GM23338 (cell line): ENCODE data around the gene PDYN. TPM values are rescaled to one million over a fixed set of nuclear protein-coding genes. Genes with fewer than 3 reads are reported as not detected.

Experiments
- ATAC-seq: fragments of 200-7000 bp; cut with Tn5 transposase; 3 replicates; pipeline ENCODE4 v1.9.1; 2020
- DNase-seq: peaks from one replicate; pipeline ENCODE4 v3.0.0-alpha.2; 2015; ENCODE audit warnings: low spot score
- H2AFZ ChIP-seq: fragments of 200-600 bp; sonication (generic); 2 replicates; pipeline ENCODE4 v1.8.0; 2016; ENCODE audit warnings: antibody characterized with exemption, mild to moderate bottlenecking, moderate library complexity
- H3F3A ChIP-seq: fragments of 200-600 bp; sonication (generic); replicated peaks from 2 replicates; pipeline ENCODE4 v1.8.0; 2017; ENCODE audit warnings: antibody characterized with exemption, mixed run types, low read depth
- H3K27ac ChIP-seq: fragments of 200-600 bp; sonication (generic); 2 replicates; pipeline ENCODE4 v1.6.1; 2016; ENCODE audit warnings: low read depth
- H3K27me3 ChIP-seq: fragments of 200-600 bp; sonication (generic); 2 replicates; pipeline ENCODE4 v1.8.0; 2016; ENCODE audit warnings: mild to moderate bottlenecking, mixed run types, moderate library complexity; ENCODE audit not compliant: insufficient read depth
- H3K36me3 ChIP-seq: fragments of 200-600 bp; sonication (generic); 2 replicates; pipeline ENCODE4 v1.8.0; 2016; ENCODE audit warnings: mild to moderate bottlenecking; ENCODE audit not compliant: insufficient read depth
- H3K4me1 ChIP-seq: fragments of 200-600 bp; sonication (generic); 2 replicates; pipeline ENCODE4 v1.8.0; 2016; ENCODE audit warnings: mild to moderate bottlenecking, moderate library complexity; ENCODE audit not compliant: insufficient read depth
- H3K4me2 ChIP-seq: fragments of 200-600 bp; sonication (generic); 2 replicates; pipeline ENCODE4 v1.7.1; 2017; ENCODE audit warnings: mixed run types
- H3K4me3 ChIP-seq: fragments of 200-600 bp; sonication (generic); 2 replicates; pipeline ENCODE4 v1.6.1; 2016; ENCODE audit warnings: mixed run types
- H3K79me2 ChIP-seq: fragments of 200-600 bp; sonication (generic); replicated peaks from 2 replicates; pipeline ENCODE4 v1.8.0; 2017; ENCODE audit warnings: mild to moderate bottlenecking; ENCODE audit not compliant: insufficient read depth
- H3K9me2 ChIP-seq: fragments of 200-600 bp; sonication (generic); 2 replicates; pipeline ENCODE4 v1.8.0; 2017; ENCODE audit not compliant: insufficient read depth
- H4K20me1 ChIP-seq: fragments of 200-600 bp; sonication (generic); replicated peaks from 2 replicates; pipeline ENCODE4 v1.8.0; 2017; ENCODE audit warnings: mild to moderate bottlenecking; ENCODE audit not compliant: insufficient read depth
- H3K27ac Mint-ChIP-seq: 2 replicates; pipeline ENCODE4 v1.8.0; 2020; ENCODE audit warnings: inconsistent platforms, mild to moderate bottlenecking, moderate library complexity, mixed read lengths
- H3K27me3 Mint-ChIP-seq: 3 replicates; pipeline ENCODE4 v1.8.0; 2022; ENCODE audit warnings: low read depth, mild to moderate bottlenecking, moderate library complexity, mixed read lengths, inconsistent platforms; ENCODE audit not compliant: insufficient read depth, poor library complexity
- H3K36me3 Mint-ChIP-seq: 3 replicates; pipeline ENCODE4 v1.8.0; 2021; ENCODE audit warnings: low read depth, mild to moderate bottlenecking, inconsistent platforms, moderate library complexity, mixed read lengths
- H3K4me1 Mint-ChIP-seq: 3 replicates; pipeline ENCODE4 v1.8.0; 2020; ENCODE audit warnings: mild to moderate bottlenecking, inconsistent platforms, mixed read lengths
- H3K4me3 Mint-ChIP-seq: 3 replicates; pipeline ENCODE4 v1.8.0; 2021; ENCODE audit warnings: moderate library complexity, mild to moderate bottlenecking, inconsistent platforms, mixed read lengths
- H3K9me3 Mint-ChIP-seq: 3 replicates; pipeline ENCODE4 v1.8.0; 2020; ENCODE audit warnings: moderate library complexity, mild to moderate bottlenecking, inconsistent platforms, mixed read lengths
- CREB1 ChIP-seq: fragments of 250-450 bp; sonication (Bioruptor Pico); IDR thresholded peaks from 2 replicates; pipeline ENCODE4 v1.5.0; 2020; ENCODE audit warnings: low read depth, mild to moderate bottlenecking, moderate library complexity
- EZH2 ChIP-seq: fragments of 200-600 bp; sonication (generic); IDR thresholded peaks from one replicate; pipeline ENCODE4 v1.8.0; 2017; ENCODE audit warnings: antibody characterized with exemption, mild to moderate bottlenecking, low read depth; ENCODE audit not compliant: unreplicated experiment
- EZH2phosphoT487 ChIP-seq: fragments of 200-600 bp; sonication (generic); IDR thresholded peaks from one replicate; pipeline ENCODE4 v1.8.1; 2018; ENCODE audit warnings: antibody characterized with exemption; ENCODE audit not compliant: unreplicated experiment
- JUNB ChIP-seq: IDR thresholded peaks from one replicate; pipeline ENCODE4 v1.6.1; 2016; ENCODE audit warnings: antibody characterized with exemption; ENCODE audit not compliant: unreplicated experiment
- NANOG ChIP-seq: IDR thresholded peaks from 2 replicates; pipeline ENCODE4 v1.6.1; 2016; ENCODE audit warnings: antibody characterized with exemption, borderline replicate concordance
- POLR2AphosphoS5 ChIP-seq: IDR thresholded peaks from 2 replicates; pipeline ENCODE4 v1.6.1; 2016; ENCODE audit warnings: antibody characterized with exemption, low read depth
- STAT1 ChIP-seq: IDR thresholded peaks from one replicate; pipeline ENCODE4 v1.6.1; 2016; ENCODE audit warnings: antibody characterized with exemption; ENCODE audit not compliant: unreplicated experiment
- ZNF114 ChIP-seq: fragments of 250-450 bp; sonication (Bioruptor Pico); IDR thresholded peaks from 2 replicates; pipeline ENCODE4 v1.5.0; 2020; ENCODE audit warnings: mild to moderate bottlenecking, moderate library complexity
- ZNF331 ChIP-seq: fragments of 250-450 bp; sonication (Bioruptor Pico); IDR thresholded peaks from 2 replicates; pipeline ENCODE4 v1.5.0; 2020; ENCODE audit warnings: low read depth, mild to moderate bottlenecking, moderate library complexity
- polyA plus RNA-seq: library from polyadenylated mRNA; unstranded; fragments of >200 nt; fragmentation: Nextera tagmentation; extraction: Ambion mirVana; gene quantifications from 2 replicates; pipeline ENCODE4 v1.2.1, GENCODE V29; 2016
- total RNA-seq: library from RNA; depleted of rRNA; stranded (reverse); fragments of >200 nt; shearing (Covaris generic); gene quantifications from 2 replicates; pipeline ENCODE4 v1.2.3, GENCODE V29; 2014
- TF ChIP-seq, protein P1 (sequence below): fragments of 250-450 bp; sonication (Bioruptor Pico); IDR thresholded peaks from 2 replicates; pipeline ENCODE4 v1.5.0; 2020; ENCODE audit warnings: mild to moderate bottlenecking, moderate library complexity
- TF ChIP-seq, protein P2 (sequence below): IDR thresholded peaks from one replicate; pipeline ENCODE4 v1.6.1; 2018; ENCODE audit warnings: antibody characterized with exemption; ENCODE audit not compliant: unreplicated experiment
- TF ChIP-seq, protein P3 (sequence below), 2 experiments: fragments of 200-600 bp in 1 of 2; sonication (generic) in 1 of 2; conservative IDR thresholded peaks; 2 replicates each; pipeline versions ENCODE4 v1.5.1 to v1.6.1; 2016 to 2017; ENCODE audit warnings: antibody characterized with exemption in 2 of 2, low read depth in 2 of 2, mild to moderate bottlenecking in 2 of 2, moderate library complexity in 1 of 2
- TF ChIP-seq, protein P4 (sequence below): IDR thresholded peaks from 2 replicates; pipeline ENCODE4 v1.6.1; 2016; ENCODE audit warnings: antibody characterized with exemption

PDYN gene
- total and polyA plus RNA-seq, 2 experiments from 2014 or later: 0.21 to 0.24 TPM

DNA sequence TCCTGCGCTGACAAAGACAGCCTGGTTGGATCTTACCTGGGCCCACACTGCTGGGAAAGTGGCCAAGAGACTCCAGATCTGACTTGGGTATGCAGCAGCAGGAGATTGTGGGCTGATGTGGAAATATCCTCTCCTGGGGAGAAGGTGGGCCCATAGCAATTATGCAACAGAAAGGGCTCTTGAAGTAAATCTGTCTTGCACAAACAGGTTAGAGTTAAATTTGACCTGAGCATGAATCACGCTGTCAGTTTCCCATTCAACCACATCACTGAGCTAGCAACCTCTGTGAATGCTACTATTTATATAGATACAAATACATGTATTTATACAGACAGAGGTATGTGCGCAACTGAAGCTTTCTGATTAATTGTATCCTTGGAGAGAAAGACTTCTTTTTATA, 28.3 kb upstream of the PDYN start:
- no peak overlapping the region for H3K4me2 ChIP-seq
- H3K79me2 ChIP-seq: no peaks in the 10 kb centered on the region
- Mint-ChIP-seq H3K4me1 (no peaks in the 10 kb centered on the region), H3K27ac (no peak overlapping the region), H3K4me3 (no peak overlapping the region), H3K27me3 (peaks cover 4% of the 10 kb centered on the region), H3K9me3 (peaks cover 14% of the 10 kb centered on the region; the same call in 2 of the 3 replicates), H3K36me3 (peaks cover 6% of the 10 kb centered on the region; the same call in 1 of the 3 replicates)
- H3K4me1 ChIP-seq: no peaks in the 10 kb centered on the region
- H3K36me3 ChIP-seq: no peaks in the 10 kb centered on the region
- no peaks in the 10 kb centered on the region; the same call in 1 of the 2 replicates for H3K9me2 ChIP-seq
- H3K27ac ChIP-seq: no peak overlapping the region
- DNase-seq (no peak), ATAC-seq (no peak)
- no peak overlapping the region for H3K4me3 ChIP-seq
- H4K20me1 ChIP-seq: no peaks in the 10 kb centered on the region; the same call in 1 of the 2 replicates
- no peaks in the 10 kb centered on the region for H3K27me3 ChIP-seq
- no peaks in the 10 kb centered on the region for H3F3A ChIP-seq
- TF ChIP-seq ZNF114 (no peak), NANOG (no peak), JUNB (no peak), POLR2AphosphoS5 (no peak), EZH2 (no peak), CREB1 (no peak), EZH2phosphoT487 (no peak), STAT1 (no peak), ZNF331 (CRISPR knock-in tag) (no peak)
- TF ChIP-seq, protein P1, sequence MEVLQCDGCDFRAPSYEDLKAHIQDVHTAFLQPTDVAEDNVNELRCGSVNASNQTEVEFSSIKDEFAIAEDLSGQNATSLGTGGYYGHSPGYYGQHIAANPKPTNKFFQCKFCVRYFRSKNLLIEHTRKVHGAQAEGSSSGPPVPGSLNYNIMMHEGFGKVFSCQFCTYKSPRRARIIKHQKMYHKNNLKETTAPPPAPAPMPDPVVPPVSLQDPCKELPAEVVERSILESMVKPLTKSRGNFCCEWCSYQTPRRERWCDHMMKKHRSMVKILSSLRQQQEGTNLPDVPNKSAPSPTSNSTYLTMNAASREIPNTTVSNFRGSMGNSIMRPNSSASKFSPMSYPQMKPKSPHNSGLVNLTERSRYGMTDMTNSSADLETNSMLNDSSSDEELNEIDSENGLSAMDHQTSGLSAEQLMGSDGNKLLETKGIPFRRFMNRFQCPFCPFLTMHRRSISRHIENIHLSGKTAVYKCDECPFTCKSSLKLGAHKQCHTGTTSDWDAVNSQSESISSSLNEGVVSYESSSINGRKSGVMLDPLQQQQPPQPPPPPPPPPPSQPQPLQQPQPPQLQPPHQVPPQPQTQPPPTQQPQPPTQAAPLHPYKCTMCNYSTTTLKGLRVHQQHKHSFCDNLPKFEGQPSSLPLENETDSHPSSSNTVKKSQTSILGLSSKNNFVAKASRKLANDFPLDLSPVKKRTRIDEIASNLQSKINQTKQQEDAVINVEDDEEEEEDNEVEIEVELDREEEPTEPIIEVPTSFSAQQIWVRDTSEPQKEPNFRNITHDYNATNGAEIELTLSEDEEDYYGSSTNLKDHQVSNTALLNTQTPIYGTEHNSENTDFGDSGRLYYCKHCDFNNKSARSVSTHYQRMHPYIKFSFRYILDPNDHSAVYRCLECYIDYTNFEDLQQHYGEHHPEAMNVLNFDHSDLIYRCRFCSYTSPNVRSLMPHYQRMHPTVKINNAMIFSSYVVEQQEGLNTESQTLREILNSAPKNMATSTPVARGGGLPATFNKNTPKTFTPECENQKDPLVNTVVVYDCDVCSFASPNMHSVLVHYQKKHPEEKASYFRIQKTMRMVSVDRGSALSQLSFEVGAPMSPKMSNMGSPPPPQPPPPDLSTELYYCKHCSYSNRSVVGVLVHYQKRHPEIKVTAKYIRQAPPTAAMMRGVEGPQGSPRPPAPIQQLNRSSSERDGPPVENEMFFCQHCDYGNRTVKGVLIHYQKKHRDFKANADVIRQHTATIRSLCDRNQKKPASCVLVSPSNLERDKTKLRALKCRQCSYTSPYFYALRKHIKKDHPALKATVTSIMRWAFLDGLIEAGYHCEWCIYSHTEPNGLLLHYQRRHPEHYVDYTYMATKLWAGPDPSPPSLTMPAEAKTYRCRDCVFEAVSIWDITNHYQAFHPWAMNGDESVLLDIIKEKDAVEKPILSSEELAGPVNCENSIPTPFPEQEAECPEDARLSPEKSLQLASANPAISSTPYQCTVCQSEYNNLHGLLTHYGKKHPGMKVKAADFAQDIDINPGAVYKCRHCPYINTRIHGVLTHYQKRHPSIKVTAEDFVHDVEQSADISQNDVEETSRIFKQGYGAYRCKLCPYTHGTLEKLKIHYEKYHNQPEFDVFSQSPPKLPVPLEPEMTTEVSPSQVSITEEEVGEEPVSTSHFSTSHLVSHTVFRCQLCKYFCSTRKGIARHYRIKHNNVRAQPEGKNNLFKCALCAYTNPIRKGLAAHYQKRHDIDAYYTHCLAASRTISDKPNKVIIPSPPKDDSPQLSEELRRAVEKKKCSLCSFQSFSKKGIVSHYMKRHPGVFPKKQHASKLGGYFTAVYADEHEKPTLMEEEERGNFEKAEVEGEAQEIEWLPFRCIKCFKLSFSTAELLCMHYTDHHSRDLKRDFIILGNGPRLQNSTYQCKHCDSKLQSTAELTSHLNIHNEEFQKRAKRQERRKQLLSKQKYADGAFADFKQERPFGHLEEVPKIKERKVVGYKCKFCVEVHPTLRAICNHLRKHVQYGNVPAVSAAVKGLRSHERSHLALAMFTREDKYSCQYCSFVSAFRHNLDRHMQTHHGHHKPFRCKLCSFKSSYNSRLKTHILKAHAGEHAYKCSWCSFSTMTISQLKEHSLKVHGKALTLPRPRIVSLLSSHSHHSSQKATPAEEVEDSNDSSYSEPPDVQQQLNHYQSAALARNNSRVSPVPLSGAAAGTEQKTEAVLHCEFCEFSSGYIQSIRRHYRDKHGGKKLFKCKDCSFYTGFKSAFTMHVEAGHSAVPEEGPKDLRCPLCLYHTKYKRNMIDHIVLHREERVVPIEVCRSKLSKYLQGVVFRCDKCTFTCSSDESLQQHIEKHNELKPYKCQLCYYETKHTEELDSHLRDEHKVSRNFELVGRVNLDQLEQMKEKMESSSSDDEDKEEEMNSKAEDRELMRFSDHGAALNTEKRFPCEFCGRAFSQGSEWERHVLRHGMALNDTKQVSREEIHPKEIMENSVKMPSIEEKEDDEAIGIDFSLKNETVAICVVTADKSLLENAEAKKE (CRISPR knock-in tag): no peak
- TF ChIP-seq, protein P2, sequence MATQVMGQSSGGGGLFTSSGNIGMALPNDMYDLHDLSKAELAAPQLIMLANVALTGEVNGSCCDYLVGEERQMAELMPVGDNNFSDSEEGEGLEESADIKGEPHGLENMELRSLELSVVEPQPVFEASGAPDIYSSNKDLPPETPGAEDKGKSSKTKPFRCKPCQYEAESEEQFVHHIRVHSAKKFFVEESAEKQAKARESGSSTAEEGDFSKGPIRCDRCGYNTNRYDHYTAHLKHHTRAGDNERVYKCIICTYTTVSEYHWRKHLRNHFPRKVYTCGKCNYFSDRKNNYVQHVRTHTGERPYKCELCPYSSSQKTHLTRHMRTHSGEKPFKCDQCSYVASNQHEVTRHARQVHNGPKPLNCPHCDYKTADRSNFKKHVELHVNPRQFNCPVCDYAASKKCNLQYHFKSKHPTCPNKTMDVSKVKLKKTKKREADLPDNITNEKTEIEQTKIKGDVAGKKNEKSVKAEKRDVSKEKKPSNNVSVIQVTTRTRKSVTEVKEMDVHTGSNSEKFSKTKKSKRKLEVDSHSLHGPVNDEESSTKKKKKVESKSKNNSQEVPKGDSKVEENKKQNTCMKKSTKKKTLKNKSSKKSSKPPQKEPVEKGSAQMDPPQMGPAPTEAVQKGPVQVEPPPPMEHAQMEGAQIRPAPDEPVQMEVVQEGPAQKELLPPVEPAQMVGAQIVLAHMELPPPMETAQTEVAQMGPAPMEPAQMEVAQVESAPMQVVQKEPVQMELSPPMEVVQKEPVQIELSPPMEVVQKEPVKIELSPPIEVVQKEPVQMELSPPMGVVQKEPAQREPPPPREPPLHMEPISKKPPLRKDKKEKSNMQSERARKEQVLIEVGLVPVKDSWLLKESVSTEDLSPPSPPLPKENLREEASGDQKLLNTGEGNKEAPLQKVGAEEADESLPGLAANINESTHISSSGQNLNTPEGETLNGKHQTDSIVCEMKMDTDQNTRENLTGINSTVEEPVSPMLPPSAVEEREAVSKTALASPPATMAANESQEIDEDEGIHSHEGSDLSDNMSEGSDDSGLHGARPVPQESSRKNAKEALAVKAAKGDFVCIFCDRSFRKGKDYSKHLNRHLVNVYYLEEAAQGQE: no peak
- TF ChIP-seq, protein P3, sequence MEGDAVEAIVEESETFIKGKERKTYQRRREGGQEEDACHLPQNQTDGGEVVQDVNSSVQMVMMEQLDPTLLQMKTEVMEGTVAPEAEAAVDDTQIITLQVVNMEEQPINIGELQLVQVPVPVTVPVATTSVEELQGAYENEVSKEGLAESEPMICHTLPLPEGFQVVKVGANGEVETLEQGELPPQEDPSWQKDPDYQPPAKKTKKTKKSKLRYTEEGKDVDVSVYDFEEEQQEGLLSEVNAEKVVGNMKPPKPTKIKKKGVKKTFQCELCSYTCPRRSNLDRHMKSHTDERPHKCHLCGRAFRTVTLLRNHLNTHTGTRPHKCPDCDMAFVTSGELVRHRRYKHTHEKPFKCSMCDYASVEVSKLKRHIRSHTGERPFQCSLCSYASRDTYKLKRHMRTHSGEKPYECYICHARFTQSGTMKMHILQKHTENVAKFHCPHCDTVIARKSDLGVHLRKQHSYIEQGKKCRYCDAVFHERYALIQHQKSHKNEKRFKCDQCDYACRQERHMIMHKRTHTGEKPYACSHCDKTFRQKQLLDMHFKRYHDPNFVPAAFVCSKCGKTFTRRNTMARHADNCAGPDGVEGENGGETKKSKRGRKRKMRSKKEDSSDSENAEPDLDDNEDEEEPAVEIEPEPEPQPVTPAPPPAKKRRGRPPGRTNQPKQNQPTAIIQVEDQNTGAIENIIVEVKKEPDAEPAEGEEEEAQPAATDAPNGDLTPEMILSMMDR (conservative IDR thresholded peaks at IDR 0.05; ENCODE audit: low read depth in 2 of 2): no peak
- TF ChIP-seq, protein P4, sequence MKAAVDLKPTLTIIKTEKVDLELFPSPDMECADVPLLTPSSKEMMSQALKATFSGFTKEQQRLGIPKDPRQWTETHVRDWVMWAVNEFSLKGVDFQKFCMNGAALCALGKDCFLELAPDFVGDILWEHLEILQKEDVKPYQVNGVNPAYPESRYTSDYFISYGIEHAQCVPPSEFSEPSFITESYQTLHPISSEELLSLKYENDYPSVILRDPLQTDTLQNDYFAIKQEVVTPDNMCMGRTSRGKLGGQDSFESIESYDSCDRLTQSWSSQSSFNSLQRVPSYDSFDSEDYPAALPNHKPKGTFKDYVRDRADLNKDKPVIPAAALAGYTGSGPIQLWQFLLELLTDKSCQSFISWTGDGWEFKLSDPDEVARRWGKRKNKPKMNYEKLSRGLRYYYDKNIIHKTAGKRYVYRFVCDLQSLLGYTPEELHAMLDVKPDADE: no peak
- H2AFZ ChIP-seq: no peak overlapping the region
